Endothelial cell of umbilical vein (primary cell): Measurements from ENCODE around the gene BEAN1. TPM values are rescaled to one million over a fixed set of nuclear protein-coding genes. Genes with fewer than 3 reads are reported as not detected.

Experiments used
- BruUV-seq: library from RNA; stranded (reverse); fragments of 400-500 nt; replicated peaks from 2 replicates; lab custom pipeline; 2021; lab: Mats Ljungman, UMichigan
- CTCF ChIA-PET: fragments of 300-600, 350-600 bp; sonication (Branson Sonifier 250); formaldehyde crosslinking; loops from one replicate; lab custom pipeline; 2021; ENCODE audit warnings: antibody characterized with exemption, inconsistent platforms; lab: Charles Lee
- POLR2A ChIA-PET: fragments of 300-600, 350-600 bp; sonication (Branson Sonifier 250); formaldehyde crosslinking; loops from one replicate; lab custom pipeline; 2021; ENCODE audit warnings: antibody characterized with exemption, inconsistent platforms; lab: Charles Lee
- DNase-seq: peaks from one replicate; pipeline ENCODE4 v3.0.0-alpha.2; 2011; ENCODE audit warnings: low read depth, low spot score
- FAIRE-seq: peaks from 2 replicates; lab custom pipeline; 2011; peaks lifted over from hg19 to GRCh38; lab: Jason Lieb, UNC
- H2AFZ ChIP-seq: 2 replicates; pipeline ENCODE4 v1.6.0; 2012; ENCODE audit warnings: low read depth, low read length, control low read depth, inconsistent platforms
- H3K27ac ChIP-seq: 2 replicates; pipeline ENCODE4 v1.5.1; 2011; ENCODE audit warnings: low read depth, mild to moderate bottlenecking, control low read depth, low read length, moderate library complexity; ENCODE audit not compliant: insufficient read depth
- H3K27me3 ChIP-seq, 2 experiments: 2 replicates each; pipeline versions ENCODE4 v1.6.0 to v1.6.1; 2011; ENCODE audit warnings: low read length in 2 of 2, mixed read lengths in 1 of 2; ENCODE audit not compliant: control insufficient read depth in 2 of 2, insufficient read depth in 2 of 2
- H3K36me3 ChIP-seq, 2 experiments: 2 replicates in 1 of 2; 3 replicates in 1 of 2; pipeline ENCODE4 v1.5.1; 2011; ENCODE audit warnings: low read length in 2 of 2, mild to moderate bottlenecking in 1 of 2, moderate library complexity in 1 of 2; ENCODE audit not compliant: control insufficient read depth in 2 of 2, insufficient read depth in 2 of 2; ENCODE audit errors: extremely low read depth in 1 of 2
- H3K4me1 ChIP-seq: 3 replicates; pipeline ENCODE4 v1.5.1; 2011; ENCODE audit warnings: mild to moderate bottlenecking, low read length; ENCODE audit not compliant: control insufficient read depth, insufficient read depth; ENCODE audit errors: extremely low read depth
- H3K4me2 ChIP-seq: 2 replicates; pipeline ENCODE4 v1.6.1; 2011; ENCODE audit warnings: low read length, control low read depth, mixed read lengths; ENCODE audit not compliant: insufficient read depth
- H3K4me3 ChIP-seq, 3 experiments: fragments of 200-600 bp in 1 of 3; sonication (generic), shearing (Covaris generic) in 1 of 3; replicated peaks in 1 of 3; 2 replicates each; pipeline ENCODE4 v1.5.1; 2011 to 2016; ENCODE audit warnings: control low read depth in 3 of 3, low read length in 3 of 3, mild to moderate bottlenecking in 2 of 3, inconsistent platforms in 1 of 3, low read depth in 1 of 3, moderate library complexity in 1 of 3; ENCODE audit not compliant: insufficient read depth in 1 of 3
- H3K79me2 ChIP-seq: 2 replicates; pipeline ENCODE4 v1.6.0; 2012; ENCODE audit warnings: low read length, inconsistent platforms; ENCODE audit not compliant: control insufficient read depth, insufficient read depth
- H3K9ac ChIP-seq: replicated peaks from 2 replicates; pipeline ENCODE3; 2011; ENCODE audit warnings: low read length, control low read depth; ENCODE audit not compliant: insufficient read depth; ENCODE audit errors: extremely low read depth
- H3K9me1 ChIP-seq: replicated peaks from 3 replicates; pipeline ENCODE4 v1.6.0; 2011; ENCODE audit warnings: mild to moderate bottlenecking, low read length; ENCODE audit not compliant: control insufficient read depth, insufficient read depth; ENCODE audit errors: extremely low read depth
- H3K9me3 ChIP-seq: replicated peaks from 2 replicates; pipeline ENCODE4 v1.5.1; 2012; ENCODE audit warnings: low read length, inconsistent platforms; ENCODE audit not compliant: control insufficient read depth, insufficient read depth
- H4K20me1 ChIP-seq: replicated peaks from 2 replicates; pipeline ENCODE3; 2011; ENCODE audit warnings: mild to moderate bottlenecking, low read length; ENCODE audit not compliant: control insufficient read depth, insufficient read depth; ENCODE audit errors: extremely low read depth
- EZH2 ChIP-seq: IDR thresholded peaks from 2 replicates; pipeline ENCODE4 v1.6.1; 2012; ENCODE audit warnings: borderline replicate concordance, low read depth, mild to moderate bottlenecking, moderate library complexity, low read length, inconsistent platforms; ENCODE audit not compliant: severe bottlenecking
- FOS ChIP-seq: IDR thresholded peaks from 2 replicates; pipeline ENCODE4 v1.6.1; 2011; ENCODE audit warnings: mild to moderate bottlenecking, low read length, moderate library complexity, borderline replicate concordance; ENCODE audit not compliant: insufficient read depth
- GATA2 ChIP-seq: IDR thresholded peaks from 2 replicates; pipeline ENCODE4 v1.7.0; 2011; ENCODE audit warnings: low read depth, mild to moderate bottlenecking, moderate library complexity, mixed read lengths, low read length; ENCODE audit not compliant: insufficient read length, insufficient read depth
- JUN ChIP-seq: IDR thresholded peaks from 2 replicates; pipeline ENCODE4 v1.6.1; 2011; ENCODE audit warnings: borderline replicate concordance, low read depth; ENCODE audit not compliant: insufficient read length, insufficient read depth
- MYC ChIP-seq: IDR thresholded peaks from one replicate; pipeline ENCODE4 v1.6.1; 2011; ENCODE audit warnings: mild to moderate bottlenecking, low read depth, low read length
- POLR2A ChIP-seq: IDR thresholded peaks from 2 replicates; pipeline ENCODE4 v1.6.1; 2012; ENCODE audit warnings: low read depth, mild to moderate bottlenecking, control low read depth, low read length
- POLR2AphosphoS5 ChIP-seq: IDR thresholded peaks from 2 replicates; pipeline ENCODE4 v1.6.1; 2012; ENCODE audit warnings: low read depth, mild to moderate bottlenecking, control low read depth, low read length, moderate library complexity; ENCODE audit not compliant: insufficient read depth
- dilution Hi-C: fragments of 300-500 bp; cut with MboI; formaldehyde crosslinking; loops from one replicate; pipeline ENCODE4 v1.15.0; 2019; ENCODE audit warnings: low sequenced_read_pairs; ENCODE audit not compliant: extremely low pct_ligation_motif_present
- intact Hi-C: fragments of 100-400 bp; cut with micrococcal nuclease; formaldehyde crosslinking; loops from one replicate; pipeline ENCODE4 v1.10.0; 2022
- polyA plus RNA-seq, 4 experiments: library from polyadenylated mRNA; depleted of rRNA in 3 of 4; stranded (reverse) in 3 of 4; unstranded in 1 of 4; fragments of >200 nt; gene quantifications; 2 replicates each; pipeline versions ENCODE4 v1.2.1 to v1.2.3, GENCODE V29; 2011 to 2012; ENCODE audit warnings: missing spikeins in 1 of 4
- total RNA-seq: library from RNA; stranded (reverse); gene quantifications from 2 replicates; pipeline ENCODE4 v1.2.3, GENCODE V29; 2021
- TF ChIP-seq, protein P1 (sequence below), 2 donors: IDR thresholded peaks; 1 replicate in 1 of 2; 2 replicates in 1 of 2; pipeline ENCODE4 v1.5.1; 2011; ENCODE audit warnings: low read length in 2 of 2, mild to moderate bottlenecking in 2 of 2, moderate library complexity in 2 of 2, control low read depth in 1 of 2, inconsistent platforms in 1 of 2, low read depth in 1 of 2; ENCODE audit not compliant: insufficient read depth in 1 of 2; ENCODE audit errors: extremely low read depth in 1 of 2
- TF ChIP-seq, protein P2 (sequence below): IDR thresholded peaks from 2 replicates; pipeline ENCODE4 v1.6.1; 2011; ENCODE audit not compliant: insufficient read depth, insufficient read length

BEAN1 gene
- total and polyA plus RNA-seq, 2 donors (not counting 3 experiments of a cell fraction or from before 2014, with no cell fraction given) = not detected

GRCh38 chr16:66440271-66440802 is 13.2 kb downstream of the BEAN1 start:
- dilution Hi-C loops = no loop called here
- CTCF ChIA-PET = interaction anchor here (1.2 kb wide), 1 partner anchor 15 kb away, joined by 4 read pairs; no protein-coding TSS in a partner anchor

More at GRCh38 chr16:66440271-66440802, 13.2 kb downstream of the BEAN1 start:
- Histone ChIP-seq H3K9me3 (no peaks in the 10 kb centered on the region), H4K20me1 (no peaks in the 10 kb centered on the region), H3K4me1 (no peaks in the 10 kb centered on the region), H3K4me3 (no peak overlapping the region), H3K27me3 (peaks cover 4 to 11% of the 10 kb centered on the region in 2 experiments), H2AFZ (no peak overlapping the region), H3K4me2 (no peak overlapping the region), H3K9ac (no peak overlapping the region), H3K27ac (no peak overlapping the region), H3K36me3 (no peaks in the 10 kb centered on the region), H3K9me1 (no peaks in the 10 kb centered on the region), H3K79me2 (no peaks in the 10 kb centered on the region)
- intact Hi-C loops = no loop called here
- DNase-seq (no peak), FAIRE-seq (no peak)
- TF ChIP-seq POLR2A = no peak
- no peak for TF ChIP-seq EZH2
- no peak for TF ChIP-seq GATA2
- no peak for TF ChIP-seq MYC
- TF ChIP-seq, protein P1, sequence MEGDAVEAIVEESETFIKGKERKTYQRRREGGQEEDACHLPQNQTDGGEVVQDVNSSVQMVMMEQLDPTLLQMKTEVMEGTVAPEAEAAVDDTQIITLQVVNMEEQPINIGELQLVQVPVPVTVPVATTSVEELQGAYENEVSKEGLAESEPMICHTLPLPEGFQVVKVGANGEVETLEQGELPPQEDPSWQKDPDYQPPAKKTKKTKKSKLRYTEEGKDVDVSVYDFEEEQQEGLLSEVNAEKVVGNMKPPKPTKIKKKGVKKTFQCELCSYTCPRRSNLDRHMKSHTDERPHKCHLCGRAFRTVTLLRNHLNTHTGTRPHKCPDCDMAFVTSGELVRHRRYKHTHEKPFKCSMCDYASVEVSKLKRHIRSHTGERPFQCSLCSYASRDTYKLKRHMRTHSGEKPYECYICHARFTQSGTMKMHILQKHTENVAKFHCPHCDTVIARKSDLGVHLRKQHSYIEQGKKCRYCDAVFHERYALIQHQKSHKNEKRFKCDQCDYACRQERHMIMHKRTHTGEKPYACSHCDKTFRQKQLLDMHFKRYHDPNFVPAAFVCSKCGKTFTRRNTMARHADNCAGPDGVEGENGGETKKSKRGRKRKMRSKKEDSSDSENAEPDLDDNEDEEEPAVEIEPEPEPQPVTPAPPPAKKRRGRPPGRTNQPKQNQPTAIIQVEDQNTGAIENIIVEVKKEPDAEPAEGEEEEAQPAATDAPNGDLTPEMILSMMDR (IDR thresholded peaks at IDR 0.05; ENCODE audit: extremely low read depth in 1 of 2, insufficient read depth in 1 of 2, low read depth in 1 of 2, low read length in 2 of 2) = no peak
- no peak for TF ChIP-seq FOS
- TF ChIP-seq POLR2AphosphoS5 = no peak
- TF ChIP-seq JUN = no peak
- TF ChIP-seq, protein P2, sequence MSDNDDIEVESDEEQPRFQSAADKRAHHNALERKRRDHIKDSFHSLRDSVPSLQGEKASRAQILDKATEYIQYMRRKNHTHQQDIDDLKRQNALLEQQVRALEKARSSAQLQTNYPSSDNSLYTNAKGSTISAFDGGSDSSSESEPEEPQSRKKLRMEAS = no peak
- BruUV-seq = no TSS peak
- POLR2A ChIA-PET = no interaction called here
